Colonic mucosa (tissue), 4 donors: ENCODE data around the gene OR4C13. TPM values are rescaled to one million over a fixed set of nuclear protein-coding genes. Genes with fewer than 3 reads are reported as not detected.
"Not testable (repeated sequence)": the region's sequence is repeated elsewhere in the genome, so short reads cannot be mapped to it uniquely, and the experiment has no call there.

ENCODE experiments used
- DNase-seq: peaks from one replicate; pipeline ENCODE4 v3.0.0-alpha.2; 2020
- H3K27ac ChIP-seq: fragments of 200-600 bp; one replicate; pipeline ENCODE4 v1.8.0; 2021
- H3K27me3 ChIP-seq: fragments of 200-600 bp; one replicate; pipeline ENCODE4 v1.8.0; 2021
- H3K36me3 ChIP-seq: fragments of 200-600 bp; one replicate; pipeline ENCODE4 v1.8.0; 2021
- H3K4me1 ChIP-seq: fragments of 200-600 bp; one replicate; pipeline ENCODE4 v1.8.0; 2021; ENCODE audit warnings: mild to moderate bottlenecking
- H3K4me3 ChIP-seq: fragments of 200-600 bp; one replicate; pipeline ENCODE4 v1.8.0; 2021
- H3K9ac ChIP-seq, 2 donors: one replicate each; pipeline ENCODE4 v1.7.0; 2013; ENCODE audit warnings: control low read depth in 2 of 2, low read depth in 2 of 2, low read length in 2 of 2
- H3K9me3 ChIP-seq: fragments of 200-600 bp; one replicate; pipeline ENCODE4 v1.8.0; 2021
- CTCF ChIP-seq: fragments of 200-600 bp; IDR thresholded peaks from one replicate; pipeline ENCODE4 v1.8.0; 2022; ENCODE audit warnings: antibody characterized with exemption, mild to moderate bottlenecking
- intact Hi-C: fragments of 100-400 bp; cut with DNase I; formaldehyde crosslinking; loops from one replicate; pipeline ENCODE4 v1.14.1; 2022
- total RNA-seq, 2 donors: library from RNA; stranded (reverse); fragmentation: NEBNext Ultra II Directional in 1 of 2; extraction: Animal tissue kit (Norgen Biotek cat#: 25700) in 1 of 2; gene quantifications; one replicate each; pipeline ENCODE4 v1.2.1, GENCODE V29; 2021
- donor health status: healthy.
- donor health status: DM: no; HTN: no; CAD: no.
- donor health status: DM: no; HTN: no; CAD: no.

Gene OR4C13
- not detected for total RNA-seq

DNA sequence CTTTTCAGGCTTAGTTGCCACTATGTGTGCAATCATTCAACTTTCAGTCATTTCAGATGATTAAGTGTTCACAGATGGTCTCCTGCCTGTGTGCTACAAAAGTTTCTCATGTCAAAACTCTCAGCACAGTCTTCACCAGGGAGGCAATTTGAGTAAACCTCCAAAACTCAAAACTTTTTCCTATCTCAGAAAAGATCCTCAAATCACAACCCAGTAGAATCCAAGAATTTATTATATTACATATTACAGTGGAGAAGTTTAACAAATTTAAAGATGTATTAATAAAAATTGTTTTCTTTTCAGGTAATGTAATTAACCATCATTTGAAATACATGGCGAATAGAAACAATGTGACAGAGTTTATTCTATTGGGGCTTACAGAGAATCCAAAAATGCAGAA lies at the start of gene OR4C13:
Gene OR4C13 (plus strand): TSS at position 301 of the 400 bp plus-strand sequence. CDS start 32 bp downstream, at position 333.
- Histone ChIP-seq H3K9ac (no peak within 1 kb of the TSS), H3K36me3 (no peaks in the 10 kb centered on the region), H3K27me3 (no peaks in the 10 kb centered on the region), H3K4me3 (no peak within 1 kb of the TSS), H3K9me3 (no peaks in the 10 kb centered on the region), H3K27ac (no peak within 1 kb of the TSS), H3K4me1 (no peaks in the 10 kb centered on the region)
- DNase-seq = no peak
- no peak for TF ChIP-seq CTCF
- intact Hi-C loops = no loop called here

DNA sequence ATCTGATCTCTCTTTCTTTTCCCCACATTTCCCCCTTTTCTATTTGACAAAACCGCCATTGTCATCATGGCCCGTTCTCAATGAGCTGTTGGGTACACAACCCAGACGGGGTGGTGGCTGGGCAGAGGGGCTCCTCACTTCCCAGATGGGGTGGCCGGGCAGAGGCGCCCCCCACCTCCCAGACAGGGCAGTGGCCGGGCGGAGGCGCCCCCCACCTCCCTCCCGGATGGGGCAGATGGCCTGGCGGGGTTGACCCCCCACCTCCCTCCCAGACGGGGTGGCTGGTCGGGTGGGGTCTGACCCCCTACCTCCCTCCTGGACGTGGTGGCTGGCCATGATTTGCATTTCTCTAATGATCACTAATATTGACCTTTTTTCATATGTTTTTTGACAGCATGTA lies 40.7 kb upstream of the OR4C13 start:
- not testable (repeated sequence) for DNase-seq, H3K27me3 ChIP-seq, H3K4me3 ChIP-seq

GRCh38 chr11:49948701-49949100 lies 3.5 kb upstream of the OR4C13 start:
- DNase-seq, H3K9me3 ChIP-seq, H3K4me1 ChIP-seq, H3K36me3 ChIP-seq, H3K9ac ChIP-seq, H3K27ac ChIP-seq, intact Hi-C loops, H3K4me3 ChIP-seq, H3K27me3 ChIP-seq: not testable (repeated sequence)

More for the DNA sequence above, 40.7 kb upstream of the OR4C13 start:
- H3K27ac ChIP-seq, H3K9me3 ChIP-seq, H3K4me1 ChIP-seq, H3K36me3 ChIP-seq, H3K9ac ChIP-seq, intact Hi-C loops: not testable (repeated sequence)

GRCh38 chr11:49973439-49973838 lies 21.2 kb downstream of the OR4C13 start:
- H3K9ac ChIP-seq, H3K36me3 ChIP-seq, H3K27ac ChIP-seq, H3K4me3 ChIP-seq, H3K4me1 ChIP-seq, H3K9me3 ChIP-seq, intact Hi-C loops, DNase-seq, H3K27me3 ChIP-seq: not testable (repeated sequence)

DNA sequence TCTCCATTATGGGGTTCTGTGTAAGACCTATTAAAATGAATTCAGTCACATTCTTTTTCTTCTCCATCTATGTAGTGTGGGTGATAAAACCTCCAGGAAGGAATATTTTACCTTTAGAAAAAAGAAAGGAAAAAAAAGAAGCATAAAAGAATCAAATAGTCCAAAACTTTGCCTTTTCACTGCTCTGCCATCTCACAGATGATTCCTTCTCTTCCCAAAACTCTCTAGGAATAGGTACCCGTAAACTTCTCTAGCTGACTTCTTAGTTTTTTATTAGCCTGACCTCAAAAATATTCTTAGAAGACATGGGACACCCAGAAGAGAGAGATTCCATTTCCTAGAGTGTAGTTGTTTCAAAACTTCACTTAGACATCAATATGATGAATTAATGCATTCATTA lies 30.2 kb downstream of the OR4C13 start, which contains the start of gene OR4C12:
Gene OR4C12 (minus strand): TSS at position 101 of the 400 bp plus-strand sequence. CDS start 34 bp downstream, at position 67.
- H3K27ac ChIP-seq = not testable (repeated sequence)

GRCh38 chr11:49995565-49995964 lies 43.4 kb downstream of the OR4C13 start:
- TF ChIP-seq CTCF = no peak
- H3K4me1 ChIP-seq = no peaks in the 10 kb centered on the region
- intact Hi-C loops = no loop called here
- peak; percentile 38 for DNase-seq
- no peaks in the 10 kb centered on the region for H3K9me3 ChIP-seq
- H3K36me3 ChIP-seq = no peaks in the 10 kb centered on the region
- no peaks in the 10 kb centered on the region for H3K27me3 ChIP-seq
- H3K27ac ChIP-seq = no peak overlapping the region
- H3K4me3 ChIP-seq = no peak overlapping the region
- H3K9ac ChIP-seq = no peak overlapping the region

More for the DNA sequence above, 30.2 kb downstream of the OR4C13 start, which contains the start of gene OR4C12:
- DNase-seq, H3K27me3 ChIP-seq, H3K9me3 ChIP-seq, H3K4me3 ChIP-seq, H3K4me1 ChIP-seq, H3K9ac ChIP-seq, intact Hi-C loops, H3K36me3 ChIP-seq: not testable (repeated sequence)

Other genes with a start within 250 kb of the OR4C13 start
- not detected for gene OR4C12, start 30.1 kb downstream of the OR4C13 start, total RNA-seq
- not detected for gene OR4C45, start 80.5 kb downstream of the OR4C13 start, total RNA-seq